Measurements from ENCODE around the gene IMMP2L. TPM values are rescaled to one million over a fixed set of nuclear protein-coding genes. Genes with fewer than 3 reads are reported as not detected.

IMMP2L gene
- total RNA-seq, 1 donor, result 8.2 TPM

DNA sequence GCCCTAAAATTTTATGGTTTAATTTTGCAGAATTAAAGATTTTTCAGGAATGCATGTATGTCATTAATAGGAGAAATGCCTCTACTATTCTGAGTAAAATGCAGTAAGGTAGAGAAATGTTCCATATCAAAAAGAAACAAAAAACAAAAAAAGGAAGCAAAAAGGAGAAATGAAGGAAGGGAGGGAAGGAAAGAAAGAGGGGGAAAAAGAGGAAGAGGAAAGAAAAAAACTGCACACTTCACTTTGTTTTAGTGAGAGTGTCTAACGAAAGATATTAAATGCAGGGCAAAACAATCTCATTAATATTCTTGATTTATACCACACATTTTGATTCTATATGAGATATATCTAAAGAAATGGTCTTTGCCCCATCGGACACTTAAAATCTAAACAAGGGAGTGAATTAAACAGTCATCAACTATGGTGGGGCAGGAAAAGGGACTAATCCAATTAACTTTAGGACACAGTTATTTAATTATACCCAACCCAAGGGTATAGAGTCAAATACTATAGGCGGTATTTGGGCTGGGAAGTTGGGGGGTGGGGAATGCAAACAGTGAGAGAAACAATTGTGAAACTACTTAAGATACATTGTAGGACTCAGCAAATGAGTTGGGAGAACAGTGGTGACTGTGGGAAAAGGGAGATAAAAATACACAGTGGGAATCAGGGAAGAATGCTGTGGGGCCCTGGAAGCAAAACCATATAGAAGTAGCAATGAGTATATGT is 27.0 kb downstream of the IMMP2L start:
- DNase-seq (ENCODE audit: low read depth), result no peak
- TF ChIP-seq, protein P1, sequence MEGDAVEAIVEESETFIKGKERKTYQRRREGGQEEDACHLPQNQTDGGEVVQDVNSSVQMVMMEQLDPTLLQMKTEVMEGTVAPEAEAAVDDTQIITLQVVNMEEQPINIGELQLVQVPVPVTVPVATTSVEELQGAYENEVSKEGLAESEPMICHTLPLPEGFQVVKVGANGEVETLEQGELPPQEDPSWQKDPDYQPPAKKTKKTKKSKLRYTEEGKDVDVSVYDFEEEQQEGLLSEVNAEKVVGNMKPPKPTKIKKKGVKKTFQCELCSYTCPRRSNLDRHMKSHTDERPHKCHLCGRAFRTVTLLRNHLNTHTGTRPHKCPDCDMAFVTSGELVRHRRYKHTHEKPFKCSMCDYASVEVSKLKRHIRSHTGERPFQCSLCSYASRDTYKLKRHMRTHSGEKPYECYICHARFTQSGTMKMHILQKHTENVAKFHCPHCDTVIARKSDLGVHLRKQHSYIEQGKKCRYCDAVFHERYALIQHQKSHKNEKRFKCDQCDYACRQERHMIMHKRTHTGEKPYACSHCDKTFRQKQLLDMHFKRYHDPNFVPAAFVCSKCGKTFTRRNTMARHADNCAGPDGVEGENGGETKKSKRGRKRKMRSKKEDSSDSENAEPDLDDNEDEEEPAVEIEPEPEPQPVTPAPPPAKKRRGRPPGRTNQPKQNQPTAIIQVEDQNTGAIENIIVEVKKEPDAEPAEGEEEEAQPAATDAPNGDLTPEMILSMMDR (IDR thresholded peaks at IDR 0.05; ENCODE audit: insufficient read depth, low read depth, low read length), result no peak

DNA sequence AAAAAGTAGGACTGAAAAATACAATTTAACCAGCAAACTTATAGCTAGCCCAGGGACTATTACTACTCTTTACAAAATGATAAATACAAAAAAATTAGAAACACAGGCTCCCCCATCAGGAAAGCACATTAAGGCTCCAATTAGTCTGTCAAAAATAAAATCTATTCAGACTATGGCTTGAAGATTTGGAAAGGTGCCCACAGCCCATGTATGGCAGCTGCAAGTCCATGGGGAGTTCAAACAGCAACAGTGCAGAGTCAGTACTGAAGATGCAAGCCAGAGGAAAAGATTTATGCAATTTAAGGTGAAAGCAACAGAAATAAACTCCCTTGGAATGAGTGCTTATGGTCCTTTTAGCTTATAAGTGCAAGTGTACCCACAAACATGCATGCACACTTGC is 29.7 kb downstream of the IMMP2L start:
- DNase-seq (ENCODE audit: low read depth), result peak; percentile 4
- TF ChIP-seq, protein P1 (IDR thresholded peaks at IDR 0.05; ENCODE audit: insufficient read depth, low read depth, low read length), result no peak

More for the DNA sequence above, 27.0 kb downstream of the IMMP2L start:
- no peak overlapping the region for H3K4me3 ChIP-seq (ENCODE audit: low read depth, low read length)

DNA sequence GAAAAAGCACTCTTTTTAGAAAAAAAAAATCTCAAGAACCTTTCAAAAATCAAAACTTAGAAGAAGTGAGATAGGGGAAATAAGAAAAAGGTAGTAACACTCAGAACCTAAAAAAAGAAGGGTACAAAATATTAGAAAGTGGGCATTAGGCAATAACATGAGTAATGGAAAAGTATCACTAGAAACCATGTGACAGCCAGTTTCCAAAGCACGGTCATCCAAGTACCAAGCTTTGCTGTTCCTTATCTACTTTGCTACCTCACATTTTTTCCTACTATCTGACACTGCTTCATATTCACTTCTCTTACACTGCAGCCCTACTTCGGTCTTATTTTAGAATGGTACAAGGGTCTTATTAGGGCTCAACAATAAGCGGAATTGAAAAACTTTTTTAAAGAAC is 30.3 kb downstream of the IMMP2L start:
- DNase-seq (ENCODE audit: low read depth), result no peak
- TF ChIP-seq, protein P1 (IDR thresholded peaks at IDR 0.05; ENCODE audit: insufficient read depth, low read depth, low read length), result no peak
- no peak overlapping the region for H3K4me3 ChIP-seq (ENCODE audit: low read depth, low read length)

More for the DNA sequence above, 29.7 kb downstream of the IMMP2L start:
- H3K4me3 ChIP-seq (ENCODE audit: low read depth, low read length), result no peak overlapping the region

DNA sequence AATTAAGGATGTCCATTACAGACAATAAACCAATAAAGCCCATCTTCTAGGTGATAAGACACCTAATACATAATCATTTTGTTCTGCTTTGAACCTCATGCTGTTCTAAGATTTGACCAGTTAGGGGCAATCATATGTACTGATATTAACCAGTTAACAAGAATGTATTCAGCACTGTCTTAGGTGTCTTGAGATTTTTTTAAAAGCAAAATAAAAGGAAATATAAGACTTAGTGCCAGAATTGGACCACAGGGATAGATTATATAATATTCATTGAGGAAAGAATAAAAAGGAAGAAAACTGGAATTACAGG is 32.0 kb downstream of the IMMP2L start:
- H3K4me3 ChIP-seq (ENCODE audit: low read depth, low read length), result no peak overlapping the region
- TF ChIP-seq, protein P1 (IDR thresholded peaks at IDR 0.05; ENCODE audit: insufficient read depth, low read depth, low read length), result no peak
- DNase-seq (ENCODE audit: low read depth), result no peak

DNA sequence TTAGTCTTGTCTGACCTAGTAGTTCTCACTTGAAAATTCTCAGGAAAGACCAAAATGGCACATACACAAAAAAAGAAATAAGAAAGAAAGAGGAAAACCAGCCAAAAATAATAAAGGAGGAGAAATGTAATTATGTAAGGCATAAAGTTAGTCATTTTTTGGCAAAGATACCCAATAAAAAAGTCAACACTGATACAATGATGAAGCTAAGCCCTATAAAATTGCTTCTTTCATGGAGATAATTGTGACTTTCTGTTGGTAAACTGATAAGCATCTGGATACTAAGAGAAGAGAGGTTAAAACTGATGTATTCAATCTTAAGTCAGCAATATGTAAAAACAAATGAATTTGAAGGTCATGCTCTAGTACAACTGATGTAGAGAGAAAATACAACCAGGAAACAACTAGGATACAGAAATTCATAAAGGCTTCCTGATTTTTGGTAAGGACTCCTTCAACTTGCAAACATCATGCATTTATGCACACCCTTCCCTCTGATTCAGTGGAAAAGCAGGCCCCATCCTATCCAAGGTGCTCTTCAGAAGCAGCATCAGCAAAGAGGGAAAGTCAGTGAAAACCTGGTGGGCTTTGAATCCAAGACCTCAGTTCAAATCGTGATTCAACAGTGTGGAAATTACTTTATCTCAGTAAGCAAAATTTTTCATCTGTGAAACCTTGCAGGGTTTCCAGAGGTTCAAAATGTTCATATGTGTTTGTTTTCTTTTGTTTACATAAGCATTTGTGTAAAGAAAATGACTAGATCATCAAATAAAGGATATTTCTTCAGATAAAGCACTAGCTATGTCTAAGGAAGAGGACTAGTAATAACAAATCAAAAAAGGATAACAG is 32.6 kb downstream of the IMMP2L start:
- DNase-seq (ENCODE audit: low read depth), result no peak
- TF ChIP-seq, protein P1 (IDR thresholded peaks at IDR 0.05; ENCODE audit: insufficient read depth, low read depth, low read length), result no peak
- H3K4me3 ChIP-seq (ENCODE audit: low read depth, low read length), result no peak overlapping the region

DNA sequence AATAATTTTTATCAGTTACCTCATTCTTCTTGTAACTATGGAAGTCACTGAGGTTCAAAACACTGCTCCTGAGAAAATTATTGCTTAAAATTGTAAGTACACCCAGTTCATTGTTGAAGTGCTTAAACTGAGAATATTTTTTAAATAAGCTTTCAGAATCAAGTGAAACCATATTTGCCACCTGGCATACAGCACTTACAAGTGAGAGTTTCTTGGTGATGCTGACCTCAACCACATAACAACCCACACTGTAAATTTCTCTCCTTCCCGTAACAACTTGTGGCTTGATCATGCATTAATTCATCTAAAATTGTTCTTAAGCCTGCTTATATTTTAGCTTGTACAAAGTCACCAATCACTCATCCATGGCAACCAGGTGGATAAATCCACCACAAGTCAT is 34.0 kb downstream of the IMMP2L start:
- DNase-seq (ENCODE audit: low read depth), result no peak
- TF ChIP-seq, protein P1 (IDR thresholded peaks at IDR 0.05; ENCODE audit: insufficient read depth, low read depth, low read length), result no peak
- no peak overlapping the region for H3K4me3 ChIP-seq (ENCODE audit: low read depth, low read length)

Measured in fibroblast of villous mesenchyme (primary cell).